Activated CD4-positive, alpha-beta T cell treated with anti-CD3 and anti-CD28 coated beads, Interleukin-2, amount 50 U/mL, for 4 hours (primary cell): ENCODE measurements around the gene LZTR1.
"Not testable (repeated sequence)": the region's sequence is repeated elsewhere in the genome, so short reads cannot be mapped to it uniquely, and the experiment has no call there.

Experiments used
- DNase-seq, 2 experiments: peaks; one replicate each; pipeline ENCODE4 v3.0.0-alpha.2; 2020

Gene LZTR1

DNA sequence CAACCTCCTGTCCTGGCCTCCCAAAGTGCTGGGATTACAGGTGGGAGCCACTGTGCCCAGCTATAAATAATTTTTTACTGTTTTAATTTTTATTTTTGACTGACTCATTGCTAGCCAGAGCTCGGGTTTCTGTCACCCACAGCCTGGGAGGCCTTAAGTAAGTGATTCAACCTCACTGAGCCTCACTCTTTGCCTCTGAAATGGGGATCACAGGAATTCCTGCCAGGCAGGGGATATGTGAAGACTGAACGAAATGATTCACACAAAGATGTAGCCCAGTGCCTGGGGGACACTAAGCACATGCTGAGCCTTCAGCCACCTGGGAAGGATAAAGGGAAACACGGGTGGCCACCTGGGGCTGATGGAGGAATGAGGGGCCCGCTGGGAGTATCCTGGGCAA is 59.8 kb downstream of the LZTR1 start:
- no peak for DNase-seq

DNA sequence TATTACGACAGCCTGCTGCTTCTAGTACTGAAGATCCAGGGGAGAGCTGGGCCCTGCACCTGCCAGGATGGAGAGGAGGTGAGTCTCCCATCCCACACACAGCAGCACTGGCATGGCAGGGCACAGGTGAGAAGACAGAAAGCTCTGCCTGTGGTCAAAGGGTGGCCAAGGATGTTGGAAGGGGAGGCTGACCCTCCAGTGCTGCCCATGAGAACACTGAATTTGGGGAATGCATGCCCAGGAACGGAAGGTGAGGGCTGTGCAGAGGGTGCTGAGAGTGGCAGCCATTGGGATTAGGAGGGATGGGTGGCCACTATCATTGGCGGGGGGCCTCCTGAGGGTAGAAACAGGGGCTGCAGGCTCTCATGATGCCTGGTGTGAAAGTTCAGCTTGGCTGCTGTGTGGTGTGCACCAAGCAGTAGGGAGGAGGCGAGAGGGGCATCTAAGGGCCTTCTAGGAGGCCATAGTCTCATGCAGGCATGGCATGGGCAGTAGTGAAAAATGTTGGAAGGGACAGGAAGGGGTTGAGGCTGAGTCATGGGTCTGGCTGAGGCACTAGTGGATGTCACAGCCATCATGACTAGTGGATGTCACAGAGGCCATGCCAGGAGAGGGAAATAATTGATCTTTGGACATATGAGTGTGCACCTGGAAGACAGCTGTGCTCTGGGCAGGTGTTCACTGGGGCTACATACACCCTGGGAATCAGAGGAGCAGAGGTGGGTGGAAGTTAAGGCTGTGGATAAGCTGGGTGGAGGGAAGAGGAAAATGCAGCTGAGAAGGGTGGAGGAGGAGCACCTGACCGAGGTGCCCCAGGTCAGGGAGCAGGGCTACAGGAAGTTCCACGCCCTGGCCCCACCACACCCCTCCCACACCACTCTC is 61.1 kb downstream of the LZTR1 start:
- no peak for DNase-seq

DNA sequence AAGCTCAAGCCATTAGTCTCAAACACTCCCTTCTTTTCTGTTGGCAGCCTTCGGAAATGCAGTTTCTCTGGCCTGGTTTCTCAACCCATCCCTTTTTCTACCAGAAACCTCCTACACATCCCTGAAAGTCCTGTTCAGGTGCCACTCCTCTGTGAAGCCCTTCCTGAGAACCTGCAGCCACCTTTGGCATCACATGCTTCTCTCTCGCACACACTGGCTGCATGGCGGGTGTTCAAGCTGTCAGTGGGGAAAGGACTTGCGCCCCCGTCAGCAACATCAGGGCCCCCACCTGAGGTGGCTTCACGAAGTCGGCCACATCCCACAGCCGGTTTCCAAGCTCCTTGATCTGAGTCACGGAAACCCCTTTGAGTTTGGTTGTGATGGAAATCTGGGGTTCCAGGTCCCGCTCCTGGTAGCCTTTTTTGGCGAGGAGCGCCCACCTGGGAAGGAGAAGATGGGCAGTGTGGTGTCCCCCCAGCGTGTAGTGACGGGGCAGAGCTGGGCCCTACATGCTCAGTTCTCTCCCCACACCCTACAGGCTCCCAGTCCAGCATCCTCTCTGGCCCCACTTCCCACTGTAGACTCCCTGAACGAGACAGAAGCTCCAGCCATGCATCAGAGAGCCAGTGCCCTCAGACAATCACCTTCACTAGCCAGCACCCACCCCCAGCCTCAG is 61.9 kb downstream of the LZTR1 start:
- no peak for DNase-seq

DNA sequence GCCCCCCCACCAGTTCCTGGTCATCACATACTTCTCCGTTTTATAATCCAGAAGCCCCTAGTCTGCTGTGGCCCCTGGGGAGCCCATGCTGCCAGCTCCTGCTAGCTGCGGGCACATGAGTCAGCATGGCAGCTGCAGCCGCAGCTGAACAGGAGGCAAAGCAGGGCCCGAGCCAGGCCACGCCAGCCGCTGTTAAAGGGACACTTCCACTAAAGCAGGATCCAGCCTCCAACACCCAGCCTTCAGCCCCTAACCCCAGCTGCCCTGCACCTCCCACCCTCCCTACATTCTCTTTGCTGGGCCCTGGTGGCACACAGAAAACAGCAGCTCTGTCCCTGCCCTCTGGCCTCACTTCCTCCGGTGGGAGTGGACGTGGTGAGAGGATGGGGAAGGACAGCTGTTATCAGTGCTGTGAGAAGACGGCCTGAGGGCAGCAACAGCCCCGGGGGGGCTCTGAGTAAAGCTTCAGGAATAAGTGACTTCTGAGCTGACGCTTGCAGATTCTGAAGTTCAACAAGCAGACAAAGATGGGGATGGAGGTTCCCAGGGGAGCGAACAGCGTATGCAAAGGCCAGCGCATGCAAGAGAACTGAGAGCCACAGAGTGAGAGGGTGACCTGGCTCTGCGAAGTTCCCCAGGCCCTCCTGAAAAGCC is 63.0 kb downstream of the LZTR1 start:
- DNase-seq: no peak

DNA sequence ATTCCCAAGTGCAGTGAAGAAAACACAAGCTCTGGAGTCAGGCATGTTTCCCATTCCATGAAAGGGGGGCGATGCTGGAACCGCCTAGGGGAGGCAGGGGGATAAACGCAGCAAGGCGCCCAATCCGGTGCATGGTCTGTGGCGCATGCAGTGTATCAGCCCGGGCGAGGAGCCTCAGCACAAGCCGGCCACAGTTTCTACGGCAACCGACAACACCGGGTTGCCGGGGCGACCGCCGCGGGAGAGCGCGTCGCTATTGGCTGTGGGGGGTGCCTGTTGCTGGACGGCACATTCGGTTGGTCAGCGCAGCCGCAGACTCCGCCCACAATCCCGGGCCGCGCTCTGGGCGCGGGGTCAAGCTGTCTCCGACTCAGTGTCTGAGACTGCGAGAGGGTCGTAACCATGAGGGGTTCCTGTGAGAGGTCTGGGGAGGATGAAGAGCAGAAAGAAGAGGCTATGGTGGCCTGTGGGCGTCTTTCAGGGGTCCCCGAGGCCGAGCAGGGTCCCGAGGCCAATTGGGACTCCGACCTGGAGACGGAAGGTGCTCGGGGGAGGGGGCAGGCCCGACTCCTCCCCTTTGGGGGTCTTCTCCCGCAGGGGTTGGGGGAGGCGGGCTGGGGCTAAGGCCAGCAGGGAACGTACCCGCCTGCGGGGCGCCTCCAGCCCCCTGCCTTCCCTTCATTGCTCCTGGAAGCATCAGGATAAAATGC is 63.6 kb downstream of the LZTR1 start, which contains the start of gene LRRC74B:
Gene LRRC74B, plus strand, starts transcription at position 362 of the 710 bp plus-strand sequence. Its CDS starts 41 bp downstream, at position 403.
- peak; percentile 39 to 41 for DNase-seq

DNA sequence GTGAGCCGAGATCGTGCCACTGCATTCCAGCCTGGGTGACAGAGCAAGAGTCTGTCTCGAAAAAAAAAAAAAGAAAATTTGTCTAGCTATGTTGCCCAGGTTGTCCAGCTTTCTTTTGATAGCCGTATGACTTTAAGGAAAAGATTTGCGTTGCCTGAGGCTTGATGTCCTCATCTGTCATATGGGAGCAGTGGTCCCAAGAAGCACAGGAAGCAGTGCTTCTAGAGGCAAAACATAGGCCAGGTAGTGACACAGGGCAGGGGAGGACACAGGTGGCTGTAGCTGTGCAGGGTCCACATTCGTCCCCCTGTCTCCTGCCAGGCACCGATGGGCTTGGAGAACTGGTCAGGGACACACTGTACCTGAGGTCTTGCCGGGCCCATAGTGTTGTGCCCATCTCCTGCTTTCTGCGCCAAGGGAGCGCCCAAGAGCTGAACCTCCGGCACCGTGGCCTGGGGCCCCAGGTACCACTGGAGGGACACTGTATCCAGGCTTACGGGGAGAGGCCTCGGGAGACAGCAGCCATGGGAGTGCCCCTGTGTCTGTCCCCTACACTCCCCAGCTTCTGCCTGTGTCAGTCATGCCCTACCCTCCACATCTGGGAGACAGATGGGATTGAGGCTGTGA is 65.1 kb downstream of the LZTR1 start:
- DNase-seq: no peak

DNA sequence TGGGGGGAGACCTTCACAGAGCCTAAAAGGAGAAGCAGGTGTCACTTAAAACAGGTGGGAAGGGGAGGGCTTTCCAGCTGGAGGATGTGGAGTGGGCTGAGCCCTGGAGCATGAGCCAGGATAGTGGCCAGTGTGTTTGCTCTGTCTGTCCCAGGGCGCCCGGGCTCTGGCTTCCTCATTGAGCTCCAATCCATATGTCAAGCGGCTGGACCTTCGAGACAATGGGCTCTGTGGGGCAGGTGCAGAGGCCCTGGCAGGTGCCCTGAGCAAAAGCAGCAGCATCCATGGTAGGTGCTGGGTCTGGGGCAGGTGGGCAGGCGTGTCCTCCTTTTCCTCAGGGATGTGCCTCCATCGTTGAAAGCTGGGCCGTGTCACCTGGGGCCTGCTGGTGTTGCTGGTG is 65.6 kb downstream of the LZTR1 start:
- no peak for DNase-seq

DNA sequence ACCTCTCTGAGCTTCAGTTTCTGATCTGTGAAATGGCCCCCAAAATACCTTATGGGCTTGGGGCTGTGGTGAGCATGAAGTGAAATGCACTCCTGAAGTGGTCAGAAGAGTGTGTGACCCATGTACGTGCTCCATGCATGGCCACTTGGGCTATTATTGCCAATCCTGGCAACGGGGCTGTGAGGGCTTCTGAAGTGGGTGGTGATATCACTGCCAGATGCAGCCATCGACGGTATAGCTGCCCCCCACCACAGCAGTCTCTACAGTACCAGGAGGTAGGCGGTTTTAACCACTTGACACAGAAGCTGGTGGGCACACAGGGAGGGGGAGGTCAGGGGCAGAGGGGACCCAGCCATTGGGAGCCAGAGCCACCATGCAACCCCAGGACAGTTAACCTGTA is 66.4 kb downstream of the LZTR1 start:
- DNase-seq: not testable (repeated sequence)
